HG02884 (cell line): ENCODE measurements around the gene PICK1.
"Not testable (repeated sequence)": the region's sequence is repeated elsewhere in the genome, so short reads cannot be mapped to it uniquely, and the experiment has no call there.

Experiments
- ATAC-seq: cut with Tn5 transposase; IDR thresholded peaks from one replicate; pipeline ENCODE4 v1.9.1; 2021; ENCODE audit warnings: mild to moderate bottlenecking, moderate library complexity; ENCODE audit not compliant: unreplicated experiment

PICK1 gene

DNA sequence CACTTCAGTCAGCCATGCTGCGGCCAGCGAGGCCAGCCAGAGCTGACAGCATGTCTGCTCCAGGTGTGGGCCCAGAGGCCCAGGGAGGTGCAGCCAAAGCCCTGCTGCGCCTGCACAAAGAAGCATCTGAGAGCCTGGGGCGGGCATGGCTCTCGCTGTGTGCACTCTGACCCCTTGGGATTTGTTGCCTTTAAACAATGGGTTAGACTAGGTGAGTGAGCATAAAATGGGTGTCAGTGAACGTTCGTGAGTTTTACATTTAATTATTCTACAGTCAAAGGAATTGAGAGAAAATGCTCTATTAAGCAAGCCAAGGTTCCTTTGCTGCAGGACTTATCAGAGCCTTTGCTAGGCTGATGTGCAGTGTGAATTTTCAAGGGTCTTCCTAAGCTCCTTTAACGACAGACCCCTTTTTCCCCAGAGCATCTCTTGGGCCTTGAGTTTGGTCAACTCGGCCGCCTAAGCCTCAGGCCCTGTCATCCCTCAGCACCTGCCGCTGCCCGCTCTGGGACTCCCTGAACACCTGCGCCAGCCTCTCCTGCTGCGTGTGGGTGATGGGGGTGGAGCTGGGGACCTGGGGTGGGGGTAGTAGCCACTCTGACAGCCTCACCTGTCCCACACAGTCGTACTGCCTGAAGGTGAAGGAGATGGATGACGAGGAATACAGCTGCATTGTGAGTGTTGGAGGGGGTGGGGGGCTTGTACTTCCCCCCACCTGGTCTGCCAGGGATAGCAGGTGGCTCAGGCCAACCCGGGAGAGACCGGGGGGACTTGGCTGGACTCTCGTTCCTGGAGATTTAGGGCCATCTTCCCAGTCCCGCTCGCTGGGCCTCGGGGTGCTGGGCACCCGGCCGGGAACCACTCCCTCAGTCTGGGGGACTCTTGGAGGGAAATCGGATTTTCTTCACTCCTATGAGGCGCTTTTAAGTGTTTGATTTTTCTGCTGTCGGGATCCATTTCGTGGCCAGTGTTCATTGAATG, 16.2 kb downstream of the PICK1 start:
- ATAC-seq = no peak

DNA sequence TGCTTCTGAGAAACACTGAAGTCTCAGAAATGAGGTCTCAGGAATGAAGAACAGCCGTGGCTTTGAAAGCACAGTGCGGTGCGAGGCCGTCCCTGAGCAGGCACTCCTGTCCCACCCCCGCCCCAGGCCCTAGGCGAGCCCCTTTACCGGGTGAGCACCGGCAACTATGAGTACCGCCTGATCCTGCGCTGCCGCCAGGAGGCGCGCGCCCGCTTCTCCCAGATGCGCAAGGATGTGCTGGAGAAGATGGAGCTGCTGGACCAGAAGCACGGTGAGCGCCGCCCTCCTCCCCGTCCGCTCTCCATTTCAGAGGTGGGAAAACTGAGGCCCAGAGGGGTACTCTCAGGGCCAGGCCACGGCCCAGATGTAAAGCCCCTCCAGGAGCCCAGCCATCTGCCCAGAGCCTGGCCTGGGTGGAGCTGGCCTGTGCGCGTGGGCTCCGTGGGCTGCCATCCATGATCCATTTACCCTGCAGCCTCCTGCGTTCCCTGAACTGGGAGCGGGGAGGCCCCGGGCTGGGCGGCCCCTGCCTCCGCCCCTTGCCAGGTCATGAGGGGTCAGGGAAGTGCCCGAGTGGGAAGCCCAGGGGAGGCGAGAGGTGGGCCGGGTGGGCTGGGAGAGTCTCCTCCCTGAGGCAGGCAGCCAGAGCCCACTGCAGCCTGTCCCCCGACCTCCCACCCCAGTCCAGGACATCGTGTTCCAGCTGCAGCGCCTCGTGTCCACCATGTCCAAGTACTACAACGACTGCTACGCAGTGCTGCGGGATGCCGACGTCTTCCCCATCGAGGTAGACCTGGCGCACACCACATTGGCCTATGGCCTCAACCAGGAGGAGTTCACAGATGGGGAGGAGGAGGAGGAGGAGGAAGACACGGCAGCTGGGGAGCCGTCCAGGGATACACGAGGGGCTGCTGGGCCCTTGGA, 17.2 kb downstream of the PICK1 start:
- no peak for ATAC-seq

DNA sequence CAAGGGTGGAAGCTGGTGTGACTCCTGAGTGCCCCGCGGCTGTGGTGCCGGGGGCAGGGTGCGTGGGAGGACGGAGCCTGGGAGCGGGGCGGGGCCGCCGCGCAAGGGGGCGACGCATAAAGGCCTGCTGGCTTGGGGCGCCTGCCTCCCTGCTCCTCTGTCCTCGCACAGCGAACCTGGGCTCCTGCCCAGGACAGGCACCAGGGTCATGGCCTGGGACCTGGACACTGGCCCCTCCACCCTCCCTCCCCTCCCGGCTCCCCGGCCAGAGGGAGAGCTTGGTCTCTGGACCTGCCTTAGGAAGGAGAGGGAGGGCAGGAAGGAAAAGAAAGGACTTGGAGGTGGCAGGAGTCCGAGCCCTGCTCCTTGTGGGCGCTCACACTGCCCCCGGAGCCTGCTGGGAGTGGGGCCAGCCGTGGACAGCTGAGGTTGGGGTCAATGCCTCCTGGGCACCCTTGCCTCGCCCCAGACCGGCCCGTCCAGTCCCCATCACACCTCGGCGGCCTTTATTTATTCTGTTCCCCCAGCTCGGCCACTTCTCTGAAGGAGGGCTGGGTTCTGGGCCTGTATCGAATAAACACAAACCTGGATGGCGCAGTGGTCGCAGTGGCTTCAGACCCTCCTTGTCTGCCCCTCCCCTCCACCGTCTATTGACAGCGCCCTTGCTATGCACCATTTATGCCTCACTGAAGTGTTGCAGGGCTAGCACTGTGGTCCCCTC, 18.1 kb downstream of the PICK1 start:
- no peak for ATAC-seq

DNA sequence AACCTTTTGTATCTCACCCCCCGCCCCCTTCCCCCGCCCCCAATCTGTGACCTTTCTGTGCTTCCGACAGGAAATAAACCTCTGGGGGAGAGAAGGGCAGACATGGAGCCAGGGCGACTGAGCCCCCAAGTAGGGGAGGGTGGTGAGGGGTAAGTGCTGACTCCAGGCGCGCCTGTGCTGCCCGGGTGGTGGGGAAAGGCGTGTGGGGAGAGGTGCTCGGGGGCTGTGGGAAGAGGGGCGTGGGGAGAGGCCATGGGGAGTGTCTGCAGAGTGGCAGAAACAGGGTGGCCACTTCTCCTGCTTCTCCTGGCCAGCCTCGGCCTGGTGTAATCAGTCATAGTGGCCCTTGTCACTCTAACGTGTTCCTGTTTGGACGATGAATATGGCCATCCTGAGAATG, 18.8 kb downstream of the PICK1 start:
- no peak for ATAC-seq

DNA sequence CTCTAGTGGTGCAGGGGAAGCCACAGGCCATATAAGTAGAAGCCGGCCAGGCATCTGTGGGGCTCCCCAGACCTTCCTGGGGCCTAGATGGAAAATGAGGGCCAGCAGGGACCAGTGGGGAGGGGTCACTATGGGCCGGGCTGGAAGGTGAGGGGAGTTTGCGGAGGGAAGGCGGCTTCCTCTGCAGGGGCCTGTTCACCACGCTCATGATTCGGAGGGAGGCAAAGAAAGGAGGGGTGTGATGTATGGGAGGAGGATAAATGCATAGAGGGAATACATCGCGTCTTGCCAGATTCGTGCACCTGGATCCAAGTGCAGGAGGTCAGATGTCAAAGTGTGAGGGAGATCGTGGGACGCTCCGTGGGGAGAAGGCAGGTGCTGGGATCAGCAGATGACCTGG, 19.9 kb downstream of the PICK1 start:
- ATAC-seq = no peak

DNA sequence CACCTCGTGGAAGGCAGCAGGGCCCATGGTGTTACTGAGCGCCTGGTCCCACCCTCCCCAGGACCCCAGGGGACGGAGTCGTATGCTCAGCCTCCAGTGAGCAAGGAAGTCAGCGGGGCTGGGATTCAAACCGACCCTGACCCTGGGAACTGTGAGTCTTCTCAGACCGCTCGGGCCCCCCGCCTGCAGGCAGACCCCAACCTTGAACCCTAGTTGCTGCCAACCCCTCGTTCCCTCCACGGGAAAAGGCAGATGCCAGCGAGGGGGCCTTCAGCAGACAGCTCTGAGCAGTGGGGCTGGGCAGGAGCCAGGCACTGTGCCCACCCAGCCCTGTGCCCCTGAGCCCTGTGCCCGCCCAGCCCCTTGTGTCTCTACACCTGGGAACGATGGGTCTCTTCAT, 20.4 kb downstream of the PICK1 start:
- no peak for ATAC-seq

DNA sequence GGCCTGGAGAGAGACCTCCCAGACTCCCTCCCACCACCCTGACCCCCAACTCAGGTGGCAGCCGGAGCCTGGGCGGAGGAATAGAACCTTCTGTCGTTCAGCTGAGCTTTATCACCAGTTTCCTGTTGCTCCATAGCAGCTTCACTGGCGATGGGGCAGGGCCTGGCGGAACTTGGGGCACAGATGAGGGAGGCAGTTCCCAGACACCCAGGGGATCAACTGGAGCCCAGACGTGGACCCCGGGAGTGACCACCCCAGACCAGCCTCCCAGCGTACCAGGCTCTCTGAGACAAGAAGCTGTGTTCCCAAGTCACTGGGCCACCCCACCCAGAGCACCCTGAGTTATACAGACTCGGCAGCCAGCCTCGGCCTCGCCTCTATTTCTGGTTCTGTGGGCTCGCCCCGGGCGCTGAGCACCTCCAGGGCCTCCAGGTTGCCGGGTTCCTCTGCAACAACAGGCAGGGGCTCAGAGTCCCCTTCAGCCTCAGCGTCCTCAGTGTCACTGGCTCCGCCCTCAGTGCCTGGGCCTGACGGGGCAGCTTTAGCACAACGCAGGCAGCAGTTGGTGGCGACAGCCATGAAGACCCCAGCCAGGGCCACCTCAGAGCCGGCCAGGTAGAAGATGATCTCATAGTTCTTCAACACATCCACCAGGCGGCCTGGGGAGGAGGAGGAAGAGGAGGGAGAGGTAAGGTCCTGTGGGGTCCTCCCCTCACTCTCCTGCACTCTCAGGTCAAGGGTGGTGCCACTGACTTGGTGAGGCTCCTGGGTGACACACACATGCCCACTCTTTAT, 21.0 kb downstream of the PICK1 start:
- ATAC-seq = no peak

DNA sequence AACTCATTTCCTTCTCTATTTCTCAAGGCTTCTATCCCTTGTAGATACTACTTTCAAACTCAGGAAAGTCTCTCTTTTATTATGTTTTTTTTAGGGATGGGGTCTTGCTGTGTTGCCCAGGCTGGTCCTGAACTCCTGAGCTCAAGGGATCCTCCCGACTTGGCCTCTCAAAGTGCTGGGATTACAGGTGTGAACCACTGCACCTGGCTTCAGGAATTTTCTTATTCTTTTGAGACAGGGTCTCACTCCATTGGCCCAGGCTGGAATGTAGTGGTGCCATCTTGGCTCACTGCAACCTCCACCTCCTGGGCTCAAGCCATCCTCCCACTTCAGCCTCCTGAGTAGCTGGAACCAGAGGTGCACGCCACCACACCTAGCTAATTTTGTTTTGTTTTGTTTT, 22.0 kb downstream of the PICK1 start:
- ATAC-seq = not testable (repeated sequence)

DNA sequence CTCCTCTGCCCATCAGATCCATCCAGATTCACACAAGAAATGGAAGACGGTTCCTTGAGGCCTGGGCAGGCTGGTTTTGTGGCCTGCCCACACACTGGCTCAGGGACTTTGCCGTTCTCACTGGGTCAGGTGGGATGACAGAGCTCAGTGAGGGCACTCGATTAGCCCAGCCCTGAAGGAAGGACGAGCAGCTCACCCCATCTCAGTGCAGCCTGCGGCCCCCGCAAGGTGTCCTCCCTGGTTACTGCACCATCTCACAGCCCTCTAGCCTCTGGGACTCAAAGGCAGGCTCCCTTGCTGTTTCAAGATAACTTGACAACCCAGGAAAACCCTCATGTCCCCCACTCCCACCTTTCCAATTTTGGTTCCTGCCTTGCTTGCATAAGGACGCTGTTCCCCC, 22.6 kb downstream of the PICK1 start:
- no peak for ATAC-seq

DNA sequence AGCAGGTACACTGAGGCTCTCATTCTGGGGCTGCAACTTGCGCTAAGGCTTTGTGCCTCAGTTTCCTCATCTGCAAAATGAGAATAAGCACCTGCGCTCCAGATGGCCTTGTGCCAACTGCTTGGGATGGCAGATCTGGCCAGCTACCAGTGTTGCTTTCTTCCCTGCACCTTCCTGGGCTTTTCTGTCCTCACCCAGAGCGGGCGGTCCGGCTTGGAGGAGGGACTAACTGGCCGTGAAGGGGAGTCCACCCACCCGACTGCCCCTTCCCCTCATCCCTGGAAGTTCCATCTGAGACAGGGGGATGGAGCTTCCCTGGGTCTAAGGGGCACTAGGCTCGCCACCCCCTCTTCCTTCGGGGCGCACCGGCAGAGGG, 23.3 kb downstream of the PICK1 start:
- ATAC-seq = no peak

DNA sequence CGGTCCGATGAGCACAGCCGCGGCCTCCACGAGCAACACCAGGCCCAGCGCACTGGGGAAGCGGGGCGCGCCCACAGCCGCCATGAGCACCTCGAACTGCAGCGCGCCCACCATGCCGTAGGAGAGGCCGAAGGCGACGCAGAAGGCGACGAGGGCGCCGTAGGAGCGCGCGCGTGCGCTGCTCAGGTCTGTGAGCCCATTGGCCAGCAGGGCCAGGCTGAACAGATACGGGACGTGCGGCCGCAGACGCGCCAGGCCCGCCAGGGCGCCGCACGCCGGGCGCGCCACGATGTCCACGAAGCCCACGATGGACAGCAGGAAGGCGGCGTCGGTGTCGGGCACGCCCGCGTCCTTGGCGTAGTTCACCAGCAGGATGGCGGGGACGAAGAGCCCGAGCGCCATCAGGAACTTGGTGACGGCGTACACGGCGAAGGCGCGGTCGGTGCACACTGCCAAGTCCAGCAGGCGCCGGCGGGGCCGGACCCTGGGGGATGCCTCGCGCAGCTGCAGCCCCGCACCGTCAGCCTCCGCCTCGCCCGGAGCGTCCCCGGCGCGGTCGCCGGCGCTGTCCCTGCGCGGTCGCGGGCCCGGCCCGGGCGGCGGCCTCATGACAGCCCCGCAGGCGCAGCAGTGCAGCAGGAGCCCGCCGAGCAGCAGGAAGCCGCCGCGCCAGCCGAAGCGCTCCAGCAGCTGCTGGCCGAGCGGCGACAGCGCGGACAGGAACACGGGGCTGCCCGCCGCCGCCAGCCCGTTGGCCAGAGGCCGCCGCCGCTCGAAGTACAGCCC, 23.8 kb downstream of the PICK1 start:
- ATAC-seq = no peak

DNA sequence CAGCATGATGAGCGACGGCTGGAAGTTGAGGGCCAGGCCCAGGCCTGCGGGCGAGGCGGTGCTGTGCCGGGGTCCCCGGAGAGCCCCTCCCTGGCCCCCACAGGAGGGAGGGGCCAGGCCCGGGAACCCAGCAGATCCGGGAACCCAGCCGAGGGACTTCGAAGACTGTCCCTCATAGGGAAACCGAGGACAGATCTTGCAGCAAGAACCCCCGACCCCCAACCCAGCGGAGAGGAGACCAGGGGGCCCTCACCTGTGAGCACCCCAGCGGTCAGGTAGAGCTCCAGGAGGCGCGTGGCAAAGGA, 24.4 kb downstream of the PICK1 start:
- ATAC-seq = no peak

DNA sequence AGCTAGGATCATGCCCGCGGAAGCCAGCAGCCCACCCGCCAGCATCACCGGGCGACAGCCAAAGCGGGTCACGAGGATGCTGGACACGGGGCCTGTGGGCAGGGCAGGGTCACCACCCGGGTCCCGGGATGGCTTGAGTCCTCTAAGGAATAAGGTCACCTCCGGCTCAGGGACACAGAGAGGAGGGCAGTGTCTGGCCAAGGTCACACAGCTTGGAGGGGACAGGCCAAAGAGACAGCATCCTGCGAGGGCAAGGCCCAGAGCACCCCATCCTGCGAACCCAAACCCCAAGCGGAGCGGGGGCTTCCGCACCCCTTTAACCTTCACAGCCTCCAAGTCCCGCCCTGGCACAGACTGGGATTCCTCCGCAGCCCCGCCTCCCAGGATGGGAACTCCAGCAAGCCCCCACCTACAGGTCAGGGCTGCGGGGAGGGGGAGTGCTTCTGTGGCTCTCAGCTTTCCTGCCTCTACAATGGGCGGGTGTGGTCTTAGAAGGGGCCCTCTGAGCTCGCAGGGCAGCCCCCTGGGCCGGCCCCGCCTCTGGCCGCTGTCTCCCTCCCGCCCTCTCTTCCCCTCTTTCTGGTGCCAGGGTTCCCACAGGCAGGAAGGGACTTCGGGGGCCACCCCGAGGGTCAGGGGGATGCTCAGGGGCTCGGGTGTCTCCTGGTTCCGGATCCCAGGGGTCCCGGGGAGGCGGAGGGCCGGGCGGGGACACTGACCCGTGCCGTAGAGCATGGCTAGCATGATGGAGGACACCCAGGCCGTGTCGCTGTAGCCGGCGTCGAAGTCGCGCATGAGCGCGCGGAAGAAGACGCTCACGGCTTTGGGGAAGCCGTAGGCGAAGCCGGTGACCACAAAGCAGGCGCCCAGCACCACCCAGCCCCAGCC, 25.0 kb downstream of the PICK1 start:
- ATAC-seq = no peak

DNA sequence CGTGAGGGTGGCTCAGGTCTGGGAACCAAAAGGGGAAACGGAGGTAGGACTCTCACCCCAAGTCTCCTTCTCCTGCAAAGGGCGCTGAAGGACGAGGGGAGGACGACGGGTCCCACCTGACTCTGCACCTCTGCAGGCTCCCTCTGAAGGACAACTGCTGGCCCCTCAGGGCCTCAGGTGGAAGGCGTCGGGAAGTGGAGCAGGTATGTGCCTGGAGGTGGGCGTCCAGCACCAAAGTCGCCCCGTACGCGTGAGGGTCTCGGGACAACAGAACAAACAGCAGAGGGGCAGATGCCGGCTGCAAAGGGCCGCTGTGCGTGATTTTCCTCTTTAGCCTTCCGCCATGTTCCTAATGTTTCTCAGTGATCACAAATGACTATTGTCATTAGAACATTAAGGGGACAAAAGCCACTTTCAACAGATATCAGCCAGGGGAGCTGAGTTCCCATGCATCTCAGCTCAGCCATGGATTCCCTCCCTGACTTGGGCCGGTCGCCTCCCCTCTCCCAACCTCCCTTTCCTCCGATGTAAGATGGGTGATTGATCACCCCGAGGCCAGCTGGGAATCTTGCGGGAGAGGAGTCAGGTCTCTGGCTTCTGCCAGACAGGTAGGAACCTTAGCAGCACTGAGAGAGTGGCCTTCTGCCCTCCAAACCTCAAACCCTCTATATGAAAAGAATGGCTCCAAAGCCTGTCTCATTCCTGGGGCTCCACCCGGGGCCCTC, 25.9 kb downstream of the PICK1 start:
- ATAC-seq = no peak

DNA sequence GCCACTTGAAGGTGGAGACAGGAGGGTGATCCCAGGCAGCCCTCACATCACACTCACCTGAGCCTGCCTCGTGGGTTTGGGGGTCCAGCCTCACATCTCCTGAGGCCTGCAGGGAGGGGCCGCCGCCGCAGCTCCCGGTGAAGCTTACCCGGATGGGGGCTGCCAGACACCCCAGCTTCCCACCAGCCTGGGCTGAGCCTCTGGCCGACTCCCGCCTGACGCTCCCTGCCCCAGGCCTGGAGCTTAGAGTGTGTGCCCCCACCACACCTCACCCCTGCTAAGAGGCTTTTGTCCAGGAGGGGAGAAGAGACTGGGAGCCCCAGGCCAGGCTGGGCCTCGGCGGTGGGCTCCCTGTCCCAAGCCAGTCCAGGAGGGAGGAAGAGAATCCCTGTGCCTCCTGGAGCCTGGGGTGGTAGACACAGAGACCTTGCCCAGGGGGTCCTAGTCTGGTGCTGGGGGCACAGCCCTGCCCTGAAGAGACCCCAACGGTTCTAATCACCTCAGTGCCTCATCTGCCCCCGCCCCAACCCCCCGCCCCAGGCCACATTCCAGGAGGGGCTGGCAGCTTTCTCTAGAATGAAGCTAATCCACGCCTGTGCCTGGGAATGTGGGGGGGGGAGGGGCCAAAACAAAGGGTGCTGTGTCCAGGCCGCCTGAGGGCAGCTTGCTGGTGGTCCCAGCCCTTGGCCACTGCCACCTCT, 26.9 kb downstream of the PICK1 start, which contains the start of gene SLC16A8:
SLC16A8 (minus strand) TSS at position 254 of the 701 bp plus-strand sequence. CDS start 1,311 bp downstream, outside the sequence.
- ATAC-seq = no peak

DNA sequence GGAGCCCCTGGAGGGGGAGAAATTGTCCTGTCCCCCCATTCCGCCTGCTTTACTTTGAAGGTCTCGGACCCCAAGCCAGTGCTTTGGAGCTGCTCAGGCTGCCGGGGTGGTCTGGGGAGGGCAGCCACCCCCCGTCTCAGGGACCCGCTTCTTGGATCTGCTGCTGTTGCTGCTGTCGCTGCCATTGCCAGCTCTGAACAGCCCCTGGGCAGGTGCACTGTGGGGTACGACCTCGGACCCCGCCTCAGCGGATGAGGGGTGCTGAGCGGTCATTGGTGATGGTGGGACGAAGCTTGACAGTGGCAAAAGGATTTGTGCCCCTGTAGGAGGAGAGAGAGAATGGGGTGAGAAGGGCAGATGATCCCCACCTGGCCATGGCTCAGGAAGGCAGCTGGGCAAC, 27.9 kb downstream of the PICK1 start:
- no peak for ATAC-seq

DNA sequence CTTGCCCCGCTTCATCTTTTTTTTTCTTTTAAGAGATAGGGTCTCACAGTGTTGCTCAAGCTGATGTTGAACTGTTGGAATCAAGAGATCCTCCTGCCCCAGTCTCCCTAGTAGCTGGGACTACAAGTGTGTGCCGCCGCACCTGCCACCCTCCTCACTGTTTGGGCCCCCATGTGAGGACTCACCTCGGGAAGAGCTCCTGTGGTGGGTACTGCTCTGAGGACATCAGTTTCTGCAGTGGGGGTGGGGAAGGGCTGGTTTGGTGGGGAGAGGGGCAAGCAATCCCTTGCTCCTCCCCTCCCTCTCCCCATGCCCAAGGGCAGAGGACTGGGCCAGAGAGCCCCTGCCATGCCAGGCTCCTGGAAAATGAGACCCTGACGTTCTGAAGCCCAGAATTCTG, 28.3 kb downstream of the PICK1 start:
- no peak for ATAC-seq
